ENCODE data around the gene ARID3C. TPM values are rescaled to one million over a fixed set of nuclear protein-coding genes. Genes with fewer than 3 reads are reported as not detected.

The ARID3C gene
- total and polyA plus RNA-seq, 10 of the 15 experiments (the other 5 are each of a cell fraction or from before 2014, with no cell fraction given) = not detected

DNA sequence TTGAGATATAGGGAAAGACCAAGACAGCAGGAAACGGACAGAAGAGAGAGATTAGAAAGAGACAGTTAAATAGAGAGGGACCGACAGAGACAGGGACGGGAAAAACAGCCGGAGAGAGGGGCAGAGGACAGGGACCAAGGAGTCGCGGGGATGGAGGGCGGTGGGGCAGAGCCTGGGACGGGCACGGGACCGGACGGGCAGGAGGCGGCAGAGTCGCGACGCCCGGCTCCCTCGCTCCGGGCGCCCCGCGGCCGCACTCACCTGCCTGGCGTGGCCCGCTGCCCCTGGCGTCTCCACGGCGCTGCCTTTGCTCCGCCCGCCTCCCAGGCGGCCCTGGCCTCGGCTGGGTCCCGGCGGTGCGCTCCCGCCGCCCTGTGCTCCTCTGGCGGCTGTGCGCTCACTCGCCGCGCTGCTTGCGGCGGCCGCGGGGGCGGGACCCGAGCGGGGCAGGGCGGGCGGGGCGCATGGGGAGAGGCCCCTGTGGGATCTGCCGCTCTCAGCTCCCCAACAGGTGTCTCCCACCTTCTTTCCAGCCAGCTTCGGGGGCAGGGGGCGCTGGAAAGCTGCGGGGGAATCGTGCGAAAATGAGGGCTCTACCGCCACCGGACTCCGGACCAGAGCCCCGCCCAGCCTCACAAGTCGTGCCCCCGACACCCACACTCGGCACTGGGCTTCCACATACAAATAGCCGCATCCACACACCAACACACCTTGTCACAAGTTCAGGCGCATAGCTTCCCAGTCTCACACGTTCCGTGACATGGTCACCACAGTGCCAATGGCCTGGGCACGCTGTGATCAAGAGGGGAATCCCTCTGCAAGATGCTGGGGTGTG, at the start of gene ARID3C (continued):
- no peak for TF ChIP-seq YY1 (IDR thresholded peaks at IDR 0.05; ENCODE audit: low read depth, low read length)
- 0 out of 4 replicates have a peak, but pooled peaks of 1 of the 2 experiments have one; percentile 8 for TF ChIP-seq BHLHE40 (IDR thresholded peaks at IDR 0.05; ENCODE audit: borderline replicate concordance in 1 of 2, low read depth in 2 of 2, low read length in 1 of 2)
- TF ChIP-seq MEF2B (IDR thresholded peaks at IDR 0.05; ENCODE audit: partially characterized antibody, poor library complexity, severe bottlenecking) = no peak
- peak; percentile 29; the same call in 1 of the 2 replicates for TF ChIP-seq EZH2 (IDR thresholded peaks at IDR 0.05; ENCODE audit: borderline replicate concordance, control insufficient read depth, low read depth, low read length)
- TF ChIP-seq, protein P1, sequence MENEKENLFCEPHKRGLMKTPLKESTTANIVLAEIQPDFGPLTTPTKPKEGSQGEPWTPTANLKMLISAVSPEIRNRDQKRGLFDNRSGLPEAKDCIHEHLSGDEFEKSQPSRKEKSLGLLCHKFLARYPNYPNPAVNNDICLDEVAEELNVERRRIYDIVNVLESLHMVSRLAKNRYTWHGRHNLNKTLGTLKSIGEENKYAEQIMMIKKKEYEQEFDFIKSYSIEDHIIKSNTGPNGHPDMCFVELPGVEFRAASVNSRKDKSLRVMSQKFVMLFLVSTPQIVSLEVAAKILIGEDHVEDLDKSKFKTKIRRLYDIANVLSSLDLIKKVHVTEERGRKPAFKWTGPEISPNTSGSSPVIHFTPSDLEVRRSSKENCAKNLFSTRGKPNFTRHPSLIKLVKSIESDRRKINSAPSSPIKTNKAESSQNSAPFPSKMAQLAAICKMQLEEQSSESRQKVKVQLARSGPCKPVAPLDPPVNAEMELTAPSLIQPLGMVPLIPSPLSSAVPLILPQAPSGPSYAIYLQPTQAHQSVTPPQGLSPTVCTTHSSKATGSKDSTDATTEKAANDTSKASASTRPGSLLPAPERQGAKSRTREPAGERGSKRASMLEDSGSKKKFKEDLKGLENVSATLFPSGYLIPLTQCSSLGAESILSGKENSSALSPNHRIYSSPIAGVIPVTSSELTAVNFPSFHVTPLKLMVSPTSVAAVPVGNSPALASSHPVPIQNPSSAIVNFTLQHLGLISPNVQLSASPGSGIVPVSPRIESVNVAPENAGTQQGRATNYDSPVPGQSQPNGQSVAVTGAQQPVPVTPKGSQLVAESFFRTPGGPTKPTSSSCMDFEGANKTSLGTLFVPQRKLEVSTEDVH (IDR thresholded peaks at IDR 0.05; ENCODE audit: low read depth, partially characterized antibody) = no peak
- no peak for TF ChIP-seq POLR2AphosphoS2 (IDR thresholded peaks at IDR 0.05; ENCODE audit: low read depth, low read length)
- TF ChIP-seq SUZ12 (IDR thresholded peaks at IDR 0.05; ENCODE audit: unreplicated experiment) = peak; percentile 64

DNA sequence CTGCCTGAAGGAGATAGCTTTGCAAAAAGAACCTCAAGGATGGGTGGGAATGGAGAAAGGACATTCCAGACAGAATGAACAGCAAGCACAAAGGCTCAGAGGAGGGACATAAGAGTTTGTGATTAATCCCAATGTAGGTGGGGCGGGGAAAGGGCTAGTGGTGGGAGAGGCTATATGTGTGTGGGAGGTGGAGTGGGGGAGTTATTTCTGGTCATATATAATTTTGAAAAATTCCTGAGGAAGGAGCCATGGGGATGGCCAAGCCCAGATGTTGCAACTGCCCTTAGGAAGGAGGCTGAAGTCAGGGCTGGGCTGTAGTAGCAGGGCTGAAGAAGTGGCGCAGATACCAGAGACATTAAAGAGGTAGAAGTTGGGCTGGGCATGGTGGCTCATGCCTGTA, 47.0 kb upstream of the ARID3C start:
- ChIA-PET SMC1A (ENCODE audit: uncharacterized antibody, unreplicated experiment) (interaction anchor here (1.1 kb wide), 1 partner anchor 310 kb away, joined by 3 read pairs; no protein-coding TSS in a partner anchor), POLR2A (no interaction called here), RAD21 (ENCODE audit: unreplicated experiment) (no interaction called here), CTCF (interaction anchor here (0.8 to 3.3 kb wide), 6 partner anchors 10 to 39 kb away, joined by 3 to 23 read pairs (median 4); partner anchors contain the start of gene SIGMAR1)
- intact Hi-C loops (cut with micrococcal nuclease; ENCODE audit: unreplicated experiment) = loop anchor here (1.0 kb wide), 1 partner anchor 26 kb away; no protein-coding TSS in a partner anchor
- Histone ChIP-seq H3K4me2 (ENCODE audit: control insufficient read depth, insufficient read depth) (no peak overlapping the region), H3K79me2 (ENCODE audit: control insufficient read depth, insufficient read depth, low read length) (no peaks in the 10 kb centered on the region), H2AFZ (ENCODE audit: control insufficient read depth, low read depth, low read length) (no peak overlapping the region), H3K36me3 (ENCODE audit: control insufficient read depth in 2 of 2, insufficient read depth in 2 of 2, low read length in 1 of 2) (no peaks in the 10 kb centered on the region), H3K4me3 (no peak overlapping the region), H3K9ac (ENCODE audit: control insufficient read depth, insufficient read depth, low read length) (no peak overlapping the region), H3K9me3 (replicated peaks; ENCODE audit: control insufficient read depth, insufficient read depth, low read length) (no peaks in the 10 kb centered on the region), H3K4me1 (ENCODE audit: control insufficient read depth, insufficient read depth, low read length) (no peaks in the 10 kb centered on the region), H3K27me3 (replicated peaks in 1 of 2; ENCODE audit: control insufficient read depth in 2 of 2, insufficient read depth in 2 of 2, low read length in 1 of 2) (no peaks in the 10 kb centered on the region), H4K20me1 (ENCODE audit: control insufficient read depth, insufficient read depth) (no peaks in the 10 kb centered on the region), H3K27ac (ENCODE audit: control insufficient read depth, insufficient read depth) (no peak overlapping the region)
- 65% methylated on average over 2 of the region's 2 CpGs for WGBS (ENCODE audit: insufficient coverage, insufficient replicate concordance, low lambda C conversion rate, missing lambda C conversion rate)
- DNase-seq (ENCODE audit: low read depth, low spot score) (no peak), FAIRE-seq (no peak), ATAC-seq (no peak)
- in situ Hi-C loops (cut with MboI) = no loop called here
- no TSS peak for BruUV-seq (replicated peaks)
- TF ChIP-seq SIX5 (IDR thresholded peaks at IDR 0.05; ENCODE audit: low read depth, low read length, severe bottlenecking) (no peak), POU2F2 (IDR thresholded peaks at IDR 0.05; ENCODE audit: borderline replicate concordance, low read depth, low read length) (no peak), IKZF1 (conservative IDR thresholded peaks at IDR 0.05) (no peak), SREBF2 (IDR thresholded peaks at IDR 0.05; ENCODE audit: low read length) (no peak), HDAC2 (IDR thresholded peaks at IDR 0.05) (no peak), HDAC6 (IDR thresholded peaks at IDR 0.05; ENCODE audit: unreplicated experiment) (no peak), BCL11A (IDR thresholded peaks at IDR 0.05; ENCODE audit: low read depth, low read length) (no peak), TCF7 (IDR thresholded peaks at IDR 0.05; ENCODE audit: borderline replicate concordance) (no peak)
- TF ChIP-seq, protein P2, sequence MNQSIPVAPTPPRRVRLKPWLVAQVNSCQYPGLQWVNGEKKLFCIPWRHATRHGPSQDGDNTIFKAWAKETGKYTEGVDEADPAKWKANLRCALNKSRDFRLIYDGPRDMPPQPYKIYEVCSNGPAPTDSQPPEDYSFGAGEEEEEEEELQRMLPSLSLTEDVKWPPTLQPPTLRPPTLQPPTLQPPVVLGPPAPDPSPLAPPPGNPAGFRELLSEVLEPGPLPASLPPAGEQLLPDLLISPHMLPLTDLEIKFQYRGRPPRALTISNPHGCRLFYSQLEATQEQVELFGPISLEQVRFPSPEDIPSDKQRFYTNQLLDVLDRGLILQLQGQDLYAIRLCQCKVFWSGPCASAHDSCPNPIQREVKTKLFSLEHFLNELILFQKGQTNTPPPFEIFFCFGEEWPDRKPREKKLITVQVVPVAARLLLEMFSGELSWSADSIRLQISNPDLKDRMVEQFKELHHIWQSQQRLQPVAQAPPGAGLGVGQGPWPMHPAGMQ (IDR thresholded peaks at IDR 0.05; ENCODE audit: borderline replicate concordance) = no peak
- TF ChIP-seq, protein P3, sequence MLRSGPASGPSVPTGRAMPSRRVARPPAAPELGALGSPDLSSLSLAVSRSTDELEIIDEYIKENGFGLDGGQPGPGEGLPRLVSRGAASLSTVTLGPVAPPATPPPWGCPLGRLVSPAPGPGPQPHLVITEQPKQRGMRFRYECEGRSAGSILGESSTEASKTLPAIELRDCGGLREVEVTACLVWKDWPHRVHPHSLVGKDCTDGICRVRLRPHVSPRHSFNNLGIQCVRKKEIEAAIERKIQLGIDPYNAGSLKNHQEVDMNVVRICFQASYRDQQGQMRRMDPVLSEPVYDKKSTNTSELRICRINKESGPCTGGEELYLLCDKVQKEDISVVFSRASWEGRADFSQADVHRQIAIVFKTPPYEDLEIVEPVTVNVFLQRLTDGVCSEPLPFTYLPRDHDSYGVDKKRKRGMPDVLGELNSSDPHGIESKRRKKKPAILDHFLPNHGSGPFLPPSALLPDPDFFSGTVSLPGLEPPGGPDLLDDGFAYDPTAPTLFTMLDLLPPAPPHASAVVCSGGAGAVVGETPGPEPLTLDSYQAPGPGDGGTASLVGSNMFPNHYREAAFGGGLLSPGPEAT (IDR thresholded peaks at IDR 0.05; ENCODE audit: low read depth) = no peak
